Measurements from ENCODE around the gene SCGB1D1.

DNA sequence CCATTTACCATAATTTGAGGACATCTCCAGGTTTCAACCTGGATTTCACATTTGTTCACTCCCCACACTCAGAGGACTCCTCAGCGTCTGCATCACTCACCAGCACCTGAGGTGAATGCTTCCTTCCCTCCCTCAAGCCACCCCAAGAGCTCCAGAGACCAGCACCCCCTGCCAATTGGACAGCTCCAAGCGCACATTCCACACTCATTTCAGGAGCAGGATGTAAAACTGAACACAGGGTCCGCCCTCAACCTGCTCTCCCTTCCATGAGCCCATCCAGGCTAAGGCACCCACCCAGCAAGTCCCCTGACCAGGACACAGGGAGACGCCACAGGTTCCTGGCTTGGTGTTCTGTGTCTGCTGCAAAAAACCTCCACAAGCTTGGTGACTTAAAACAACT, 3.9 kb downstream of the SCGB1D1 start:
- TF ChIP-seq, protein P1, sequence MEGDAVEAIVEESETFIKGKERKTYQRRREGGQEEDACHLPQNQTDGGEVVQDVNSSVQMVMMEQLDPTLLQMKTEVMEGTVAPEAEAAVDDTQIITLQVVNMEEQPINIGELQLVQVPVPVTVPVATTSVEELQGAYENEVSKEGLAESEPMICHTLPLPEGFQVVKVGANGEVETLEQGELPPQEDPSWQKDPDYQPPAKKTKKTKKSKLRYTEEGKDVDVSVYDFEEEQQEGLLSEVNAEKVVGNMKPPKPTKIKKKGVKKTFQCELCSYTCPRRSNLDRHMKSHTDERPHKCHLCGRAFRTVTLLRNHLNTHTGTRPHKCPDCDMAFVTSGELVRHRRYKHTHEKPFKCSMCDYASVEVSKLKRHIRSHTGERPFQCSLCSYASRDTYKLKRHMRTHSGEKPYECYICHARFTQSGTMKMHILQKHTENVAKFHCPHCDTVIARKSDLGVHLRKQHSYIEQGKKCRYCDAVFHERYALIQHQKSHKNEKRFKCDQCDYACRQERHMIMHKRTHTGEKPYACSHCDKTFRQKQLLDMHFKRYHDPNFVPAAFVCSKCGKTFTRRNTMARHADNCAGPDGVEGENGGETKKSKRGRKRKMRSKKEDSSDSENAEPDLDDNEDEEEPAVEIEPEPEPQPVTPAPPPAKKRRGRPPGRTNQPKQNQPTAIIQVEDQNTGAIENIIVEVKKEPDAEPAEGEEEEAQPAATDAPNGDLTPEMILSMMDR (IDR thresholded peaks at IDR 0.05): no peak
- TF ChIP-seq POLR2AphosphoS5 (IDR thresholded peaks at IDR 0.05) (no peak), POLR2A (IDR thresholded peaks at IDR 0.05) (no peak)
